ENCODE results near the gene RBMS3. TPM values are rescaled to one million over a fixed set of nuclear protein-coding genes. Genes with fewer than 3 reads are reported as not detected.
"Not testable (repeated sequence)": the region's sequence is repeated elsewhere in the genome, so short reads cannot be mapped to it uniquely, and the experiment has no call there.

The RBMS3 gene
- total RNA-seq, 1 donor from 2014 or later: 23.7 TPM

- H3K4me3 ChIP-seq (ENCODE audit: low read depth, low read length): no peak overlapping the region
- DNase-seq (ENCODE audit: low read depth): no peak
- no peak for TF ChIP-seq CTCF (IDR thresholded peaks at IDR 0.05; ENCODE audit: insufficient read depth, low read length, poor library complexity, severe bottlenecking)
- H3K27me3 ChIP-seq (ENCODE audit: control insufficient read depth, insufficient read depth, low read length): no peaks in the 10 kb centered on the region
- no peaks in the 10 kb centered on the region for H3K36me3 ChIP-seq (ENCODE audit: control insufficient read depth, insufficient read depth, low read length)
These were observed 38.4 kb downstream of the RBMS3 start for GRCh38 chr3:29319262-29319661.

DNA sequence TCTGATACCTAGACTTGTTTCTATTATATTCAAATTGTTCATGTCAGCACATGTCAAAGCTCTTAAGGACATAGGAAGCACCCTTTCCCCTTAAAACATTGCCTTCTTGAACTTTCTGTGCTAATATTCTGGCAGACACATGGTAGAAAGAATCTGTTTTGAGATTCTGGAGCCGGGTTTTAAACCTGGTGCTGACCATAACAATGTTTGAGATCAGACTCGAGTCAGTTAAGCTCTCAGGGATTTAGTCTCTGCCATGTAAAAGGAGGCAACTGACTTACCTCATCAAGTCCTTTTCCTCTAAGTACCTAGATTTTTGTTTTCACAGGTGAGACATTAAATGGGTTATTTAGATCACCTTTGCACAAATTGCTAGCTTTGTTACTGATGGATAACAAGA, 38.9 kb downstream of the RBMS3 start:
- no peak for DNase-seq (ENCODE audit: low read depth)
- no peak for TF ChIP-seq CTCF (IDR thresholded peaks at IDR 0.05; ENCODE audit: insufficient read depth, low read length, poor library complexity, severe bottlenecking)
- Histone ChIP-seq H3K4me3 (ENCODE audit: low read depth, low read length) (no peak overlapping the region), H3K27me3 (ENCODE audit: control insufficient read depth, insufficient read depth, low read length) (no peaks in the 10 kb centered on the region), H3K36me3 (ENCODE audit: control insufficient read depth, insufficient read depth, low read length) (no peaks in the 10 kb centered on the region)

GRCh38 chr3:29322586-29322985, 41.7 kb downstream of the RBMS3 start:
- no peaks in the 10 kb centered on the region for H3K27me3 ChIP-seq (ENCODE audit: control insufficient read depth, insufficient read depth, low read length)
- no peak for DNase-seq (ENCODE audit: low read depth)
- no peak for TF ChIP-seq CTCF (IDR thresholded peaks at IDR 0.05; ENCODE audit: insufficient read depth, low read length, poor library complexity, severe bottlenecking)
- H3K4me3 ChIP-seq (ENCODE audit: low read depth, low read length): no peak overlapping the region
- no peaks in the 10 kb centered on the region for H3K36me3 ChIP-seq (ENCODE audit: control insufficient read depth, insufficient read depth, low read length)

DNA sequence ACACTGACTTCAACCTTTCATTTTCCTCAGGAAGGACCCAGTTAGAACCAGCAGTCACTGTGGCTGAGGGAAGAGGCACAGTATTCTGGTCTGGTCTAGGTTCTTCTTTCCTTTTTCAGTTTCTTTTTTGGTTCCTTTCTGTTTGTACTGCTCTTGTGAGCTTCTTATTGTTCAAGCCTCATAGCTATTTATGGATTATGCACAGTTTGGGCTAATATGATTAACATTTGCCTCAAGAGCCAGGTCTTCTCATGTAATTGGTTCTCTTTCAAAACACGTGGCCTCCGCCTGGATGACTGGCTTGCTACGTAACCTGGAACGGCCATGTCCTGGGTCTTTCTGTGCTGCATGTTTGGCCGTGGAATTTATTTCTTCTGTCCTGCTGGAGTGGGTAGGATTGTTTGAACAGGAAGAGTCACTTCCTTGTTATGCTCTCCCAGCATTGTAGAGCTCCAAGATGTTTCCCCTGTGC, 43.3 kb downstream of the RBMS3 start:
- Histone ChIP-seq H3K36me3 (ENCODE audit: control insufficient read depth, insufficient read depth, low read length) (no peaks in the 10 kb centered on the region), H3K4me3 (ENCODE audit: low read depth, low read length) (no peak overlapping the region), H3K27me3 (ENCODE audit: control insufficient read depth, insufficient read depth, low read length) (no peaks in the 10 kb centered on the region)
- no peak for TF ChIP-seq CTCF (IDR thresholded peaks at IDR 0.05; ENCODE audit: insufficient read depth, low read length, poor library complexity, severe bottlenecking)
- no peak for DNase-seq (ENCODE audit: low read depth)

DNA sequence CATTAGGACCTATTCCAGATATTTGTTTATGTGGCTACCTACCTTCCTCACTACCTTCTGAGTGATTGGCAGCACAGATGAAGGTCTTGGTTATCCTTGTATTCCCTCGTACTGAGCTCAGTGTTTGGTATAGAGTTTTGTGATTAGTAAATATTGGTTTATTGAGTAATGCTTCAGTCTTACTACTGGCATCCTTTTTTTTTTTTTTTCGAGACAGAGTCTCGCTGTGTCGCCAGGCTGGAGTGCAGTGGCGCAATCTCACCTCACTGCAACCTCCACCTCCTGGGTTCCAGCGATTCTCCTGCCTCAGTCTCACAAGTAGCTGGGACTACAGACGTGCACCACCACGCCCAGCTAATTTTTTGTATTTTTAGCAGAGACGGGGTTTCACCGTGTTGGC, 45.7 kb downstream of the RBMS3 start:
- not testable (repeated sequence) for H3K27me3 ChIP-seq (ENCODE audit: control insufficient read depth, insufficient read depth, low read length); H3K36me3 ChIP-seq (ENCODE audit: control insufficient read depth, insufficient read depth, low read length); H3K4me3 ChIP-seq (ENCODE audit: low read depth, low read length); DNase-seq (ENCODE audit: low read depth)

DNA sequence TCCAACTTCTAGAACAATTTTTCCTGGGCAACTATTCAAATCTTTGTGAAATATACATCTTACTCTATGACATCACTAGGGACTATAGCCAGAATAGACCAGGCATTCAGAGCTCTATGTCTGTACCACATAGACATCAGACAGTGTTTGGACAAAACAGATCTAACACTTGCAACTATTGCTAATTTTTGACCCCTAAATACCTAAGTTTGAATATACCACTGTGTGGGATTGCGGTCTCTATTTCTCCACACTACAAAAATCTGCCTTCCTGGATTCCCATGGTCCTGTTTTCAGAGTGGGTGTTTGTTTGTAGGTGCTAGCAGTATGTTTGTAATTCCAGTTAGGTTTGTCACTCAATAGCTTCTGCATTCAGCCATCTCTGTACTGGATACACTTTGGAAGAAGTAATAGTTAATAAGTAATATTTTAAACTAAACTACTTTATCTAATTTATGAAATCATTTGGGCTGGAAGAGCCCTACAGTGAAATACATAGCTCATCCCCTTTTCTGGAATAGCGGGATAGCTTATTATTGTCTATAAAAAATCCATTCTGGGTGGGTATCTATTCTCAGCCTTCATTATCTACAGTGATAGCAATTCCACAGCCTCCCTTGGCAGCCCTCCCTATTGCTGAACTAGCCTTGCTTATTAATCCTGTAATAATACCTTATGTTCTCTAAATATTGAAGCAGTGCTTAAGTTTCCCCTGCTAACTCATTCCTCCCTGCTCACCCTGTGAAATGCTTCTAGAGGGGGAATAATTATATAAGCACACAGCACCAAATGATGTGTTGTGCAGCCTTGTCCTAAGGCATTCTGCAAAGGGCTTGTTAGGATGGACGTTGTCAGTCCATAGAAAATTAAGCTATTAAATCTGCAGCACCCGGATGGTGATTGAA, 49.4 kb downstream of the RBMS3 start:
- Histone ChIP-seq H3K4me3 (ENCODE audit: low read depth, low read length) (no peak overlapping the region), H3K36me3 (ENCODE audit: control insufficient read depth, insufficient read depth, low read length) (no peaks in the 10 kb centered on the region), H3K27me3 (ENCODE audit: control insufficient read depth, insufficient read depth, low read length) (no peaks in the 10 kb centered on the region)
- no peak for TF ChIP-seq CTCF (IDR thresholded peaks at IDR 0.05; ENCODE audit: insufficient read depth, low read length, poor library complexity, severe bottlenecking)
- no peak for DNase-seq (ENCODE audit: low read depth)
